ENCODE data around the gene SPC24.
"Not testable (repeated sequence)": the region's sequence is repeated elsewhere in the genome, so short reads cannot be mapped to it uniquely, and the experiment has no call there.

Gene SPC24

DNA sequence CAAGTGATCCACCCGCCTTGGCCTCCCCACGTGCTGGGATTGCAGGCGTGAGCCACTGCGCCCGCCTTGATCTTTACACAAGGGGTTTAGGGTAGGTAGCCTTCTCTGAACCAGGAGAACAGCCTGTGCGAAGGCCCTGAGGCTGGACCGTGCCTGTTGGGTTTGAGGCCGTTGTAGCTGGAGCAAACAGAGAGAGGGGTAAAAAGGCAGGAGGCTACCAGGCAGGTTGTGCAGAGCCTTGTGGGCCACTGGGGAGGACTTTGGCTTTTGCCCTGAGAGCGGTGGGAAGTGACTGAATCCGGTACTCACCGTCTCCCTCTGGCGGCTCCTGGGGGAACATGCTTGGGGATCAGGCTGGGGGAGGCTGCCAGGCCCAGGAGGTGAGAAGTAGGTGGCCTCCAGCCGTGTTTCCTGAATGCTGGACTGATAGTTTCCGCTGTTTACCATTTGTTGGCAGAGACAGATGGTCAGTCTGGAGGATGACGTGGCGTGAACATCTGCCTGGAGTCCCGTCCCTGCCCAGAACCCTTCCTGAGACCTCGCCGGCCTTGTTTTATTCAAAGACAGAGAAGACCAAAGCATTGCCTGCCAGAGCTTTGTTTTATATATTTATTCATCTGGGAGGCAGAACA, 24.6 kb downstream of the SPC24 start:
- Histone ChIP-seq H3K79me2 (ENCODE audit: insufficient read depth, low read length) (no peaks in the 10 kb centered on the region), H2AFZ (ENCODE audit: low read depth, low read length, severe bottlenecking) (no peak overlapping the region), H3K9me2 (replicated peaks; ENCODE audit: insufficient read depth, low read length) (no peaks in the 10 kb centered on the region), H3K27ac (ENCODE audit: low read depth, low read length) (no peak overlapping the region), H3K9ac (ENCODE audit: low read length) (no peak overlapping the region), H4K20me1 (ENCODE audit: low read depth, low read length) (no peaks in the 10 kb centered on the region), H3K36me3 (ENCODE audit: low read length) (peaks cover 19% of the 10 kb centered on the region), H3K4me3 (ENCODE audit: insufficient read depth, low read length, poor library complexity, severe bottlenecking) (no peak overlapping the region), H3F3A (ENCODE audit: insufficient read depth) (peaks cover 21% of the 10 kb centered on the region), H3K9me3 (ENCODE audit: insufficient read depth, low read length) (no peaks in the 10 kb centered on the region), H3K4me2 (ENCODE audit: low read depth, low read length, poor library complexity, severe bottlenecking) (no peak overlapping the region), H3K27me3 (ENCODE audit: low read length) (no peaks in the 10 kb centered on the region)
- TF ChIP-seq, protein P1, sequence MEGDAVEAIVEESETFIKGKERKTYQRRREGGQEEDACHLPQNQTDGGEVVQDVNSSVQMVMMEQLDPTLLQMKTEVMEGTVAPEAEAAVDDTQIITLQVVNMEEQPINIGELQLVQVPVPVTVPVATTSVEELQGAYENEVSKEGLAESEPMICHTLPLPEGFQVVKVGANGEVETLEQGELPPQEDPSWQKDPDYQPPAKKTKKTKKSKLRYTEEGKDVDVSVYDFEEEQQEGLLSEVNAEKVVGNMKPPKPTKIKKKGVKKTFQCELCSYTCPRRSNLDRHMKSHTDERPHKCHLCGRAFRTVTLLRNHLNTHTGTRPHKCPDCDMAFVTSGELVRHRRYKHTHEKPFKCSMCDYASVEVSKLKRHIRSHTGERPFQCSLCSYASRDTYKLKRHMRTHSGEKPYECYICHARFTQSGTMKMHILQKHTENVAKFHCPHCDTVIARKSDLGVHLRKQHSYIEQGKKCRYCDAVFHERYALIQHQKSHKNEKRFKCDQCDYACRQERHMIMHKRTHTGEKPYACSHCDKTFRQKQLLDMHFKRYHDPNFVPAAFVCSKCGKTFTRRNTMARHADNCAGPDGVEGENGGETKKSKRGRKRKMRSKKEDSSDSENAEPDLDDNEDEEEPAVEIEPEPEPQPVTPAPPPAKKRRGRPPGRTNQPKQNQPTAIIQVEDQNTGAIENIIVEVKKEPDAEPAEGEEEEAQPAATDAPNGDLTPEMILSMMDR (IDR thresholded peaks at IDR 0.05; ENCODE audit: insufficient read depth, low read length, poor library complexity, severe bottlenecking): peak; percentile 50
- TF ChIP-seq EZH2phosphoT487 (conservative IDR thresholded peaks at IDR 0.05; ENCODE audit: low read length): no peak

DNA sequence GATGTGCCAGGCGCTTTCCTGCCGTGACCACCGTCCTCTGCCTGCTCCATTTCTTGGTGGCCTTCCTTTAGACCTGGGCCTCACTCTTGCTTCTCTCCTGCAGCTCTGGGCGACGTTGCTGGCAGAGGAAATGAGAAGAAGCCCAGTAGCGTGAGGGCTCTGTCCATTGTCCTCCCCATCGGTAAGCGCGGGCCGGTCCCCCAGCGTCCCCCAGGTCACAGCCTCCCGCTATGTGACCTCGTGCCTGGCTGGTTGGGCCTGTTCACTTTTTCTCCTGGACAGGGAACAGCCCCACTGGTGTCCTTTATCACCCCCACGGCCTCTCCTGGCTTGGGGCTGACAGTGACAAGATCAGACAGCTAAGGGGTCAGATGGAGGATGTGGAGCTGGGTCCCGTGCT, 27.7 kb downstream of the SPC24 start:
- peaks cover 19% of the 10 kb centered on the region for H3K36me3 ChIP-seq (ENCODE audit: low read length)
- no peak overlapping the region for H3K27ac ChIP-seq (ENCODE audit: low read depth, low read length)
- no peak overlapping the region for H3K4me3 ChIP-seq (ENCODE audit: insufficient read depth, low read length, poor library complexity, severe bottlenecking)
- no peak overlapping the region for H2AFZ ChIP-seq (ENCODE audit: low read depth, low read length, severe bottlenecking)
- H3F3A ChIP-seq (ENCODE audit: insufficient read depth): peaks cover 8% of the 10 kb centered on the region
- no peaks in the 10 kb centered on the region for H3K27me3 ChIP-seq (ENCODE audit: low read length)
- no peaks in the 10 kb centered on the region for H4K20me1 ChIP-seq (ENCODE audit: low read depth, low read length)
- no peaks in the 10 kb centered on the region for H3K9me2 ChIP-seq (replicated peaks; ENCODE audit: insufficient read depth, low read length)
- H3K9me3 ChIP-seq (ENCODE audit: insufficient read depth, low read length): no peaks in the 10 kb centered on the region
- no peak overlapping the region for H3K4me2 ChIP-seq (ENCODE audit: low read depth, low read length, poor library complexity, severe bottlenecking)
- TF ChIP-seq EZH2phosphoT487 (conservative IDR thresholded peaks at IDR 0.05; ENCODE audit: low read length): no peak
- TF ChIP-seq, protein P1 (IDR thresholded peaks at IDR 0.05; ENCODE audit: insufficient read depth, low read length, poor library complexity, severe bottlenecking): no peak
- no peak overlapping the region for H3K9ac ChIP-seq (ENCODE audit: low read length)
- no peaks in the 10 kb centered on the region for H3K79me2 ChIP-seq (ENCODE audit: insufficient read depth, low read length)

DNA sequence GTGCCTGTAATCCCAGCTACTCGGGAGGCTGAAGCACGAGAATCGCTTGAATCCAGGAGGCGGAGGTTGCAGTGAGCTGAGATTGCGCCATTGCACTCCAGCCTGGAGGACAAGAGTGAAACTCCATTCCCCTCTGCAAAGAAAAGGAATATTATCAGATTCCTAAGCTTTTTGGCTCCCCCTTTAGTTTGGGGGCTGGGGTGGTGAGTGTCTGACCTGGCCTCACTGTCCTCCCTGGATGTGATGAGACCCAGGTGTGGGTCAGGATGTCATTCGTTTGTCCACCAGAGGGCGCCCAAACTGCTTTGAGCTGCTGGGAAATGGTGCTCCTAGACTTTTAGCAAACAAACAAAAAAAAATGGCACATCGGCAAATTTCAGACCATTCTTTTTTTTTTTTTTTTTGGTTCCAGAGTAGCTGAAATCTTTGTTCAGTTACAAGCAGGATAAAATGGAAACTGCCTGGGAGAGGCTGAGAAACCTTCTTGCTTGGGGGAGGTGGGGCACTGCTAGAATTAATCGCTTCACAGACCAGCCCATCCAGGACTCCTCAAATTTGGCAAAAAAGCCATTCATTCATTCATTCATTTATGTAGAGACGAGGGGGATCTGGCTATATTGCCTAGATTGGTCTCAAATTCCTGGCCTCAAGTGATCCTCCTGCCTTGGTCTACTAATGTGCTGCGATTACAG, 29.4 kb downstream of the SPC24 start:
- no peaks in the 10 kb centered on the region for H3K9me2 ChIP-seq (replicated peaks; ENCODE audit: insufficient read depth, low read length)
- no peak overlapping the region for H3K27ac ChIP-seq (ENCODE audit: low read depth, low read length)
- peaks cover 2% of the 10 kb centered on the region; the same call in 1 of the 2 replicates for H3F3A ChIP-seq (ENCODE audit: insufficient read depth)
- peaks cover 15% of the 10 kb centered on the region for H3K36me3 ChIP-seq (ENCODE audit: low read length)
- H3K27me3 ChIP-seq (ENCODE audit: low read length): no peaks in the 10 kb centered on the region
- H2AFZ ChIP-seq (ENCODE audit: low read depth, low read length, severe bottlenecking): no peak overlapping the region
- no peaks in the 10 kb centered on the region for H3K79me2 ChIP-seq (ENCODE audit: insufficient read depth, low read length)
- H3K4me2 ChIP-seq (ENCODE audit: low read depth, low read length, poor library complexity, severe bottlenecking): no peak overlapping the region
- no peaks in the 10 kb centered on the region for H3K9me3 ChIP-seq (ENCODE audit: insufficient read depth, low read length)
- no peaks in the 10 kb centered on the region for H4K20me1 ChIP-seq (ENCODE audit: low read depth, low read length)
- no peak overlapping the region for H3K4me3 ChIP-seq (ENCODE audit: insufficient read depth, low read length, poor library complexity, severe bottlenecking)
- no peak for TF ChIP-seq EZH2phosphoT487 (conservative IDR thresholded peaks at IDR 0.05; ENCODE audit: low read length)
- TF ChIP-seq, protein P1 (IDR thresholded peaks at IDR 0.05; ENCODE audit: insufficient read depth, low read length, poor library complexity, severe bottlenecking): peak; percentile 66
- no peak overlapping the region for H3K9ac ChIP-seq (ENCODE audit: low read length)

DNA sequence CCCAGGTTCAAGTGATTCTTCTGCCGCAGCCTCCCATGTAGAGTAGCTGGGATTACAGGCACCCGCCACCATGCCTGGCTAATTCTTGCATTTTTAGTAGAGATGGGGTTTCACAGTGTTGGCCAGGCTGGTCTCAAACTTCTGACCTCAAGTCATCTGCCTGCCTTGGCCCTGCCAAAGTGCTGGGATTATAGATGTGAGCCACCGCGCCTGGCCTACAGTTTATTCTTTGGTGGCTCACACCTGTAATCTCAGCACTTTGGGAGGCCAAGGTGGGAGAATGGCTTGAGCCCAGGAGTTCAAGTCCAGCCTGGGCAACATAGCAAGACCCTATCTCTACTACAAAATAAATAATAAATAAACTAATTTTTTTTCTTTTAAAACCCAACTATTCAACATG, 31.4 kb downstream of the SPC24 start:
- H3K27me3 ChIP-seq (ENCODE audit: low read length); H3K9ac ChIP-seq (ENCODE audit: low read length); H3K4me3 ChIP-seq (ENCODE audit: insufficient read depth, low read length, poor library complexity, severe bottlenecking); H3K9me3 ChIP-seq (ENCODE audit: insufficient read depth, low read length); H3K4me2 ChIP-seq (ENCODE audit: low read depth, low read length, poor library complexity, severe bottlenecking); H4K20me1 ChIP-seq (ENCODE audit: low read depth, low read length); H3K27ac ChIP-seq (ENCODE audit: low read depth, low read length); H2AFZ ChIP-seq (ENCODE audit: low read depth, low read length, severe bottlenecking); H3K9me2 ChIP-seq (replicated peaks; ENCODE audit: insufficient read depth, low read length); H3K79me2 ChIP-seq (ENCODE audit: insufficient read depth, low read length); H3F3A ChIP-seq (ENCODE audit: insufficient read depth): not testable (repeated sequence)
- H3K36me3 ChIP-seq (ENCODE audit: low read length): peaks cover 15% of the 10 kb centered on the region
